GM12801 (cell line): ENCODE measurements around the gene SYTL4.

Source experiments
- CTCF ChIP-seq: IDR thresholded peaks from one replicate; pipeline ENCODE4 v1.5.1; 2011; ENCODE audit warnings: control low read depth; ENCODE audit not compliant: insufficient read length; ENCODE audit errors: extremely low read depth

SYTL4 gene

GRCh38 chrX:100658941-100659381 is 73.0 kb downstream of the SYTL4 start:
- no peak for TF ChIP-seq CTCF

GRCh38 chrX:100654261-100654660 is 77.7 kb downstream of the SYTL4 start:
- TF ChIP-seq CTCF, result no peak

- no peak for TF ChIP-seq CTCF
These were observed 79.7 kb downstream of the SYTL4 start for GRCh38 chrX:100652266-100652665.

GRCh38 chrX:100650841-100651240 is 81.1 kb downstream of the SYTL4 start:
- TF ChIP-seq CTCF, result no peak

GRCh38 chrX:100649550-100650356 is 82.2 kb downstream of the SYTL4 start:
- no peak for TF ChIP-seq CTCF

GRCh38 chrX:100648458-100649417 is 83.2 kb downstream of the SYTL4 start:
- no peak for TF ChIP-seq CTCF

- TF ChIP-seq CTCF, result no peak
These were observed 84.2 kb downstream of the SYTL4 start for GRCh38 chrX:100647739-100648138.
